K562 (cell line): ENCODE measurements around the gene KMT5C. TPM values are rescaled to one million over a fixed set of nuclear protein-coding genes. Genes with fewer than 3 reads are reported as not detected.

Source experiments
- CTBP1 ChIP-seq: fragments of 450-650 bp; IDR thresholded peaks from 2 replicates; pipeline ENCODE4 v1.6.1; 2016; ENCODE audit warnings: borderline replicate concordance
- ERF ChIP-seq: fragments of 450-650 bp; formaldehyde crosslinking; IDR thresholded peaks from 2 replicates; pipeline ENCODE4 v1.4.0; 2020; ENCODE audit warnings: mild to moderate bottlenecking, mixed read lengths
- HNRNPLL ChIP-seq: fragments of 200-400 bp; formaldehyde crosslinking; IDR thresholded peaks from 2 replicates; pipeline ENCODE4 v1.6.1; 2017; ENCODE audit warnings: low read length, low read depth, mild to moderate bottlenecking; ENCODE audit not compliant: poor library complexity, severe bottlenecking
- ID3 ChIP-seq, 2 experiments: fragments of 250-450 bp in 1 of 2; fragments of 450-650 bp in 1 of 2; sonication (Bioruptor Pico) in 1 of 2; IDR thresholded peaks; 2 replicates each; pipeline versions ENCODE4 v1.6.1 to v1.8.0; 2016 to 2021; ENCODE audit warnings: mild to moderate bottlenecking in 2 of 2, moderate library complexity in 2 of 2, missing compliant biosample characterization in 1 of 2, missing genetic modification characterization in 1 of 2
- MNT ChIP-seq, 2 experiments: fragments of 450-650 bp; conservative IDR thresholded peaks; 2 replicates each; pipeline ENCODE4 v1.6.1; 2017; ENCODE audit warnings: mild to moderate bottlenecking in 2 of 2, moderate library complexity in 2 of 2
- NR2C2 ChIP-seq, 2 experiments: fragments of 200-800 bp in 1 of 2; sonication (Bioruptor generic) in 1 of 2; sonication (generic) in 1 of 2; formaldehyde crosslinking in 1 of 2; IDR thresholded peaks; 2 replicates each; pipeline versions ENCODE4 v1.6.1 to v1.8.0; 2016 to 2022; ENCODE audit warnings: mild to moderate bottlenecking in 1 of 2, missing compliant biosample characterization in 1 of 2, missing genetic modification characterization in 1 of 2, missing genetic modification reagents in 1 of 2
- PKNOX1 ChIP-seq: fragments of 450-650 bp; IDR thresholded peaks from 2 replicates; pipeline ENCODE4 v1.6.1; 2016
- PYGO2 ChIP-seq: fragments of 450-650 bp; IDR thresholded peaks from 2 replicates; pipeline ENCODE4 v1.6.1; 2016; ENCODE audit warnings: mild to moderate bottlenecking, missing genetic modification characterization, moderate library complexity, missing compliant biosample characterization
- TARDBP ChIP-seq: fragments of 450-650 bp; IDR thresholded peaks from 2 replicates; pipeline ENCODE4 v1.6.1; 2016
- TFAP4 ChIP-seq: sonication (generic); formaldehyde crosslinking; IDR thresholded peaks from 2 replicates; pipeline ENCODE4 v1.8.0; 2022; ENCODE audit warnings: missing genetic modification reagents, mild to moderate bottlenecking, moderate library complexity, borderline replicate concordance
- ZFX ChIP-seq: sonication (generic); formaldehyde crosslinking; IDR thresholded peaks from 2 replicates; pipeline ENCODE4 v1.8.0; 2022; ENCODE audit warnings: mild to moderate bottlenecking, missing genetic modification reagents, moderate library complexity
- ZNF282 ChIP-seq: sonication (generic); formaldehyde crosslinking; IDR thresholded peaks from 2 replicates; pipeline ENCODE4 v1.8.1; 2023; ENCODE audit warnings: missing genetic modification reagents
- polyA plus RNA-seq, 8 experiments: library from polyadenylated mRNA; depleted of rRNA in 4 of 8; stranded (reverse) in 5 of 8; unstranded in 3 of 8; fragments of >200 nt; fragmentation: Nextera tagmentation in 2 of 8; fragmentation: Illumina TruSeq in 1 of 8; extraction: Ambion mirVana in 2 of 8; extraction: Trizol in 1 of 8; gene quantifications; 2 replicates each; pipeline versions ENCODE4 v1.2.1 to v1.2.3, GENCODE V29; 2011 to 2014; ENCODE audit warnings: inconsistent platforms in 1 of 8, missing spikeins in 1 of 8
- total RNA-seq, 7 experiments: library from RNA; depleted of rRNA in 6 of 7; stranded (reverse); fragments of >200 nt in 6 of 7; fragmentation: Illumina TruSeq in 2 of 7; extraction: Trizol in 2 of 7; gene quantifications; 2 replicates each; pipeline versions ENCODE4 v1.2.1 to v1.2.3, GENCODE V29; 2011 to 2021; ENCODE audit warnings: low replicate concordance in 1 of 7
- TF ChIP-seq, protein P1 (sequence below): fragments of 250-450 bp; sonication (Bioruptor Pico); IDR thresholded peaks from 2 replicates; pipeline ENCODE4 v1.8.0; 2022; ENCODE audit warnings: inconsistent platforms
- TF ChIP-seq, protein P2 (sequence below): sonication (generic); formaldehyde crosslinking; IDR thresholded peaks from 2 replicates; pipeline ENCODE4 v1.8.0; 2022; ENCODE audit warnings: mild to moderate bottlenecking, low read depth, missing genetic modification reagents

Gene KMT5C
- total and polyA plus RNA-seq, 9 of the 15 experiments (the other 6 are each of a cell fraction or from before 2014, with no cell fraction given): 0.15 to 53.5 (median 16.6) TPM

GRCh38 chr19:55384920-55385723 lies 45.4 kb downstream of the KMT5C start (continued):
- TF ChIP-seq ZFX (CRISPR knock-in tag): peak; percentile 71; the same call in 1 of the 2 replicates
- peak in 1 of 2 experiments; percentile 24; a peak in 2 of 4 replicates for TF ChIP-seq MNT (conservative IDR thresholded peaks at IDR 0.05)
- TF ChIP-seq, protein P1, sequence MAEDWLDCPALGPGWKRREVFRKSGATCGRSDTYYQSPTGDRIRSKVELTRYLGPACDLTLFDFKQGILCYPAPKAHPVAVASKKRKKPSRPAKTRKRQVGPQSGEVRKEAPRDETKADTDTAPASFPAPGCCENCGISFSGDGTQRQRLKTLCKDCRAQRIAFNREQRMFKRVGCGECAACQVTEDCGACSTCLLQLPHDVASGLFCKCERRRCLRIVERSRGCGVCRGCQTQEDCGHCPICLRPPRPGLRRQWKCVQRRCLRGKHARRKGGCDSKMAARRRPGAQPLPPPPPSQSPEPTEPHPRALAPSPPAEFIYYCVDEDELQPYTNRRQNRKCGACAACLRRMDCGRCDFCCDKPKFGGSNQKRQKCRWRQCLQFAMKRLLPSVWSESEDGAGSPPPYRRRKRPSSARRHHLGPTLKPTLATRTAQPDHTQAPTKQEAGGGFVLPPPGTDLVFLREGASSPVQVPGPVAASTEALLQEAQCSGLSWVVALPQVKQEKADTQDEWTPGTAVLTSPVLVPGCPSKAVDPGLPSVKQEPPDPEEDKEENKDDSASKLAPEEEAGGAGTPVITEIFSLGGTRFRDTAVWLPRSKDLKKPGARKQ (CRISPR knock-in tag): no peak
- no peak for TF ChIP-seq ZNF282
- 0 out of 2 replicates have a peak, but pooled peaks have one; percentile 12 for TF ChIP-seq ERF (CRISPR knock-in tag)
- TF ChIP-seq PYGO2 (tag): no peak
- no peak for TF ChIP-seq ID3 (CRISPR knock-in tag; IDR thresholded peaks at IDR 0.05)
- TF ChIP-seq ID3 (tag; IDR thresholded peaks at IDR 0.05): 0 out of 2 replicates have a peak, but pooled peaks have one; percentile 15
- TF ChIP-seq, protein P2, sequence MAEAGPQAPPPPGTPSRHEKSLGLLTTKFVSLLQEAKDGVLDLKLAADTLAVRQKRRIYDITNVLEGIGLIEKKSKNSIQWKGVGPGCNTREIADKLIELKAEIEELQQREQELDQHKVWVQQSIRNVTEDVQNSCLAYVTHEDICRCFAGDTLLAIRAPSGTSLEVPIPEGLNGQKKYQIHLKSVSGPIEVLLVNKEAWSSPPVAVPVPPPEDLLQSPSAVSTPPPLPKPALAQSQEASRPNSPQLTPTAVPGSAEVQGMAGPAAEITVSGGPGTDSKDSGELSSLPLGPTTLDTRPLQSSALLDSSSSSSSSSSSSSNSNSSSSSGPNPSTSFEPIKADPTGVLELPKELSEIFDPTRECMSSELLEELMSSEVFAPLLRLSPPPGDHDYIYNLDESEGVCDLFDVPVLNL (CRISPR knock-in tag): 0 out of 2 replicates have a peak, but pooled peaks have one; percentile 28
- peak; percentile 43; the same call in 1 of the 2 replicates for TF ChIP-seq CTBP1
- 0 out of 2 replicates have a peak, but pooled peaks have one; percentile 1 for TF ChIP-seq NR2C2 (CRISPR knock-in tag; IDR thresholded peaks at IDR 0.05)
- no peak for TF ChIP-seq NR2C2 (tag; IDR thresholded peaks at IDR 0.05)
- 0 out of 2 replicates have a peak, but pooled peaks have one; percentile 7 for TF ChIP-seq TFAP4
- peak; percentile 21 for TF ChIP-seq HNRNPLL
- 0 out of 2 replicates have a peak, but pooled peaks have one; percentile 5 for TF ChIP-seq PKNOX1
- peak; percentile 59; the same call in 1 of the 2 replicates for TF ChIP-seq TARDBP
